Testis (tissue), 3 donors: Measurements from ENCODE around the gene SUN1. TPM values are rescaled to one million over a fixed set of nuclear protein-coding genes. Genes with fewer than 3 reads are reported as not detected.
"Not testable (repeated sequence)": the region's sequence is repeated elsewhere in the genome, so short reads cannot be mapped to it uniquely, and the experiment has no call there.

Experiments used
- DNase-seq: peaks from one replicate; pipeline ENCODE4 v3.0.0-alpha.2; 2019
- H3K27ac ChIP-seq, 2 donors: fragments of 200-600 bp; sonication (generic); one replicate each; pipeline ENCODE4 v1.5.1; 2019
- H3K27me3 ChIP-seq: fragments of 200-600 bp; sonication (generic); one replicate; pipeline ENCODE4 v1.5.1; 2019
- H3K36me3 ChIP-seq: fragments of 200-600 bp; sonication (generic); one replicate; pipeline ENCODE4 v1.5.1; 2017; ENCODE audit warnings: low read depth; ENCODE audit errors: missing control alignments
- H3K4me1 ChIP-seq: fragments of 200-600 bp; sonication (generic); one replicate; pipeline ENCODE4 v1.5.1; 2019
- H3K4me3 ChIP-seq, 2 donors: fragments of 200-600 bp; sonication (generic); one replicate each; pipeline ENCODE4 v1.5.1; 2017 to 2019
- H3K9me3 ChIP-seq: fragments of 200-600 bp; sonication (generic); one replicate; pipeline ENCODE4 v1.5.1; 2017
- POLR2A ChIP-seq: fragments of 450-650 bp; IDR thresholded peaks from one replicate; pipeline ENCODE4 v1.6.1; 2017; ENCODE audit warnings: antibody characterized with exemption, mild to moderate bottlenecking, moderate library complexity
- WGBS, 2 donors: methylation state at CpG; one replicate each; pipeline ENCODE4 v1.1.5; 2018; 5-methylcytosine and 5-hydroxymethylcytosine counted together
- intact Hi-C: fragments of 100-400 bp; cut with DNase I; formaldehyde crosslinking; loops from one replicate; pipeline ENCODE4 v1.15.1; 2023; ENCODE audit warnings: low total_unique reads
- polyA plus RNA-seq: library from polyadenylated mRNA; stranded (reverse); fragments of 350-450 nt; fragmentation: Illumina TruSeq; extraction: RNeasy Lipid Tissue Mini Kit (QIAGEN cat#74804); gene quantifications from one replicate; pipeline ENCODE4 v1.2.3, GENCODE V29; 2014; ENCODE audit warnings: low read depth, low replicate concordance; ENCODE audit not compliant: insufficient read depth
- total RNA-seq, 2 donors: library from RNA; depleted of rRNA; stranded (reverse); fragments of >200 nt; gene quantifications; one replicate each; pipeline ENCODE4 v1.2.3, GENCODE V29; 2016
- TF ChIP-seq, protein P1 (sequence below), 3 experiments: fragments of 450-650 bp in 2 of 3; fragments of 200-600 bp in 1 of 3; sonication (generic) in 1 of 3; IDR thresholded peaks; one replicate each; pipeline ENCODE4 v1.5.1; 2016 to 2019; ENCODE audit warnings: antibody characterized with exemption in 3 of 3, mild to moderate bottlenecking in 2 of 3, moderate library complexity in 1 of 3

SUN1 gene
- total and polyA plus RNA-seq, 3 donors from 2014 or later = 167 to 213 (median 173) TPM

DNA sequence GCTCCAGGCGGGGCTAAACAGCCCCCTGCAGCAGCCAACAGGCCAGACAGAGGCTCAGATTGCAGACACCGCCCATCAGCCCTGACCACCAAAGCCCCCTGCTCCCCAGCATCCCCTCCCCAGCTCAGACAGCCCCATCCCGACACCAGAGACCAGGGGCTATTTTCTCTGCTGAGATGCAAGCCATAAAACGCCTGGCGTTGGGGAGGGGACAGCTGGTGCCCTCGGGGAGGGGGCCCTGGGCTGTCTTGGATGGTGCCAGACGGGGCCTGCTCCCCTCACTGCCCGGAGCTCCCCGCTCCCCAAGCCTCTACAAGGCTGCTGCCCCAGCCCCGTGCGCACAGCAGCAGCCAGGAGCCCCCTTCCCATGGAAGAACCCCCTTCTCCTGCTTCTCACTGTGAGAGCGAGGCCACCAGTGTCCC, 75.9 kb downstream of the SUN1 start:
- Histone ChIP-seq H3K9me3 (no peaks in the 10 kb centered on the region), H3K4me1 (peaks cover 9% of the 10 kb centered on the region), H3K27ac (no peak overlapping the region), H3K36me3 (no peaks in the 10 kb centered on the region), H3K4me3 (no peak overlapping the region), H3K27me3 (no peaks in the 10 kb centered on the region)
- intact Hi-C loops = no loop called here
- DNase-seq = no peak
- TF ChIP-seq, protein P1, sequence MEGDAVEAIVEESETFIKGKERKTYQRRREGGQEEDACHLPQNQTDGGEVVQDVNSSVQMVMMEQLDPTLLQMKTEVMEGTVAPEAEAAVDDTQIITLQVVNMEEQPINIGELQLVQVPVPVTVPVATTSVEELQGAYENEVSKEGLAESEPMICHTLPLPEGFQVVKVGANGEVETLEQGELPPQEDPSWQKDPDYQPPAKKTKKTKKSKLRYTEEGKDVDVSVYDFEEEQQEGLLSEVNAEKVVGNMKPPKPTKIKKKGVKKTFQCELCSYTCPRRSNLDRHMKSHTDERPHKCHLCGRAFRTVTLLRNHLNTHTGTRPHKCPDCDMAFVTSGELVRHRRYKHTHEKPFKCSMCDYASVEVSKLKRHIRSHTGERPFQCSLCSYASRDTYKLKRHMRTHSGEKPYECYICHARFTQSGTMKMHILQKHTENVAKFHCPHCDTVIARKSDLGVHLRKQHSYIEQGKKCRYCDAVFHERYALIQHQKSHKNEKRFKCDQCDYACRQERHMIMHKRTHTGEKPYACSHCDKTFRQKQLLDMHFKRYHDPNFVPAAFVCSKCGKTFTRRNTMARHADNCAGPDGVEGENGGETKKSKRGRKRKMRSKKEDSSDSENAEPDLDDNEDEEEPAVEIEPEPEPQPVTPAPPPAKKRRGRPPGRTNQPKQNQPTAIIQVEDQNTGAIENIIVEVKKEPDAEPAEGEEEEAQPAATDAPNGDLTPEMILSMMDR (IDR thresholded peaks at IDR 0.05) = no peak
- TF ChIP-seq POLR2A = no peak
- WGBS, 2 donors = 48 to 80% methylated on average over 1 to 10 of the region's 12 CpGs

DNA sequence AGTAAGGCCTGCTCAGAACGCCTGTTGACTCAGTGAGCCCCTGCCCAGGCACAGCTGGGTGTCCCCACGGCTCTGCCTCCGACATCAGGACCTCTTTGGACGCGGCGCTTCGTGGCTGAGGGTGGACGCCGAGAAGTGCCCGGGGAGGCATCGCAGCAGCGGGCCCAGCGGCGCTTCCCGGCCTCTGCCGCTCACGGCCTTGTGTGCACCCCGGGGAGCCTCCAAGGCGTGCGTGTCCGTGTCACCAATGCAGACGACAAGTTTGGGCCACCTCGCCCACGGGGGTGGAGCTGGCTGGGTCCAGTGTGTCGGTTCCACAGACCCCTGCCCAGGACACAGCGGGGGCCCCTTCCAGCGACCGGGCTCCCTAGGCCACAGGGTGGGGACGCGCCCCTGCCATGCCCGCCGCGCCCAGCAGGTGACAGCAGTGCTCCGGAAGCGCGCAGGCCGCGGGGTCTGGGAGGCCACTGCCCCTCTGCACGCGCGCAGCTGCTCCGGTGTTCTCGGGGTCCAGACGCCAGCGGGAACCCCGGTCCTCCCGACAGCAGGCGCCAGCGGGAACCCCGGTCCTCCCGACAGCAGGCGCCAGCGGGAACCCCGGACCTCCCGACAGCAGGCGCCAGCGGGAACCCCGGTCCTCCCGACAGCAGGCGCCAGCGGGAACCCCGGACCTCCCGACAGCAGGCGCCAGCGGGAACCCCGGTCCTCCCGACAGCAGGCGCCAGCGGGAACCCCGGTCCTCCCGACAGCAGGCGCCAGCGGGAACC, 76.5 kb downstream of the SUN1 start:
- H3K4me1 ChIP-seq, H3K36me3 ChIP-seq, H3K27ac ChIP-seq, H3K27me3 ChIP-seq, H3K9me3 ChIP-seq, intact Hi-C loops: not testable (repeated sequence)
- TF ChIP-seq, protein P1 (IDR thresholded peaks at IDR 0.05) = peak; percentile 52 to 83 (median 68)
- WGBS, 2 donors = 46 to 55% methylated on average over 11 to 26 of the region's 73 CpGs
- H3K4me3 ChIP-seq = peak overlapping the region in 1 of 2 donors; percentile 18
- peak; percentile 59 for DNase-seq

GRCh38 chr7:909358-910329, 77.4 kb downstream of the SUN1 start:
- Histone ChIP-seq H3K36me3 (no peaks in the 10 kb centered on the region), H3K27me3 (no peaks in the 10 kb centered on the region), H3K4me1 (peaks cover 9% of the 10 kb centered on the region), H3K27ac (peak overlapping the region in 1 of 2 donors; percentile 39), H3K9me3 (no peaks in the 10 kb centered on the region), H3K4me3 (peak overlapping the region in 1 of 2 donors; percentile 18)
- no peak for TF ChIP-seq POLR2A
- TF ChIP-seq, protein P1 (IDR thresholded peaks at IDR 0.05) = no peak
- peak; percentile 73 for DNase-seq
- intact Hi-C loops = no loop called here
- 40 to 53% methylated on average over 18 to 35 of the region's 58 CpGs for WGBS, 2 donors

DNA sequence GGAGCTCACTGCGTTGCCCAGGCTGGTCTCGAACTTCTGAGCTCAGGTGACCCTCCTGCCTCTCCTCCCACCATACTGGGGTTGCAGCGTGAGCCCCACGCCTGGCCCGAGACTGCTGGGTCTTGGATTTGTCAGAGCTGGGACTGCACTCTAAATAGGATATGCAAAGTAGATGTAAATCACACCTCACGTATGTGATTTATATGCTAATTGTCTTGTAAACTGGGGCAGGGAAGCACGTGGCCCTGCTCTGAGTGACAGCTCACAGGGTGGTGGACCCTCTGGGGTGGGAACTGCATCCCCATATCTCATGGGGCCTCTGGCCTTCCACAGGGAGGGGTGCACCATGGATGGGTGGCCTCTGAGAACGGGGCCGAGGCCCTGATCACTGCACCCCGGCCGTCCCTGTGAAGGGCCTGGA, 78.2 kb downstream of the SUN1 start:
- WGBS, 2 donors = 50 to 89% methylated on average over 2 to 11 of the region's 11 CpGs
- Histone ChIP-seq H3K9me3 (no peaks in the 10 kb centered on the region), H3K4me3 (no peak overlapping the region), H3K27ac (no peak overlapping the region), H3K27me3 (no peaks in the 10 kb centered on the region), H3K36me3 (no peaks in the 10 kb centered on the region), H3K4me1 (peaks cover 9% of the 10 kb centered on the region)
- no peak for DNase-seq
- no peak for TF ChIP-seq POLR2A
- TF ChIP-seq, protein P1 (IDR thresholded peaks at IDR 0.05) = no peak
- intact Hi-C loops = no loop called here
